HCT116 (cell line): ENCODE data around the gene C1orf21. TPM values are rescaled to one million over a fixed set of nuclear protein-coding genes. Genes with fewer than 3 reads are reported as not detected.

ENCODE experiments used
- ATAC-seq: fragments of 200-7000 bp; cut with Tn5 transposase; 2 replicates; pipeline ENCODE4 v1.9.1; 2020; ENCODE audit warnings: mild to moderate bottlenecking, moderate library complexity
- BruUV-seq: library from RNA; stranded (reverse); fragments of 400-500 nt; replicated peaks from 2 replicates; lab custom pipeline; 2021; lab: Mats Ljungman, UMichigan
- CTCF ChIA-PET: fragments of 300-600 bp; sonication (Branson Sonifier 250); formaldehyde crosslinking; loops from one replicate; lab custom pipeline; 2021; ENCODE audit warnings: antibody characterized with exemption; lab: Charles Lee
- POLR2A ChIA-PET: fragments of 300-600, 350-600 bp; sonication (Branson Sonifier 250); formaldehyde crosslinking; loops from one replicate; lab custom pipeline; 2021; ENCODE audit warnings: antibody characterized with exemption; lab: Charles Lee
- RAD21 ChIA-PET, 2 experiments: fragments of 300-600 bp; sonication (Branson Sonifier 250); formaldehyde crosslinking; loops; one replicate each; lab custom pipeline; 2023; ENCODE audit warnings: low total read pairs in 2 of 2; ENCODE audit not compliant: uncharacterized antibody in 2 of 2, unreplicated experiment in 2 of 2, low non-redundant PET in 1 of 2; lab: Charles Lee
- DNase-seq: peaks from one replicate; pipeline ENCODE4 v3.0.0-alpha.2; 2010; ENCODE audit warnings: low read depth, low spot score
- H2AFZ ChIP-seq: fragments of 200-600 bp; shearing (Covaris generic), sonication (generic); 2 replicates; pipeline ENCODE4 v1.6.1; 2017; ENCODE audit warnings: low read depth, mixed run types, mixed read lengths, antibody characterized with exemption, low read length; ENCODE audit not compliant: poor library complexity, severe bottlenecking
- H3K27ac ChIP-seq: 2 replicates; pipeline ENCODE4 v1.5.1; 2012; ENCODE audit warnings: low read depth, low read length
- H3K27me3 ChIP-seq: fragments of 200-600 bp; sonication (generic); 2 replicates; pipeline ENCODE4 v1.6.1; 2016; ENCODE audit warnings: mixed run types, low read length, mixed read lengths; ENCODE audit not compliant: insufficient read depth
- H3K36me3 ChIP-seq, 2 experiments: fragments of 200-500 bp in 1 of 2; fragments of 200-600 bp in 1 of 2; sonication (Bioruptor generic) in 1 of 2; sonication (generic) in 1 of 2; 2 replicates each; pipeline versions ENCODE4 v1.5.1 to v1.6.1; 2014 to 2016; ENCODE audit warnings: low read length in 2 of 2, inconsistent platforms in 1 of 2, mixed read lengths in 1 of 2, mixed run types in 1 of 2; ENCODE audit not compliant: insufficient read depth in 2 of 2, control insufficient read depth in 1 of 2
- H3K4me1 ChIP-seq, 2 experiments: fragments of 200-600 bp in 1 of 2; sonication (generic) in 1 of 2; 2 replicates each; pipeline versions ENCODE4 v1.5.1 to v1.6.1; 2012 to 2017; ENCODE audit warnings: low read length in 2 of 2, inconsistent platforms in 1 of 2, mild to moderate bottlenecking in 1 of 2, mixed read lengths in 1 of 2, mixed run types in 1 of 2, moderate library complexity in 1 of 2; ENCODE audit not compliant: insufficient read depth in 2 of 2, control insufficient read depth in 1 of 2
- H3K4me2 ChIP-seq: fragments of 200-600 bp; sonication (generic); 2 replicates; pipeline ENCODE4 v1.6.1; 2017; ENCODE audit warnings: mixed run types, low read length, mixed read lengths
- H3K4me3 ChIP-seq, 2 experiments: fragments of 200-600 bp in 1 of 2; sonication (generic) in 1 of 2; replicated peaks in 1 of 2; 2 replicates each; pipeline ENCODE4 v1.5.1; 2011 to 2016; ENCODE audit warnings: low read length in 2 of 2, control low read depth in 1 of 2, low read depth in 1 of 2, mild to moderate bottlenecking in 1 of 2, mixed read lengths in 1 of 2, mixed run types in 1 of 2
- H3K79me2 ChIP-seq: fragments of 200-600 bp; sonication (generic); 2 replicates; pipeline ENCODE4 v1.6.1; 2017; ENCODE audit warnings: mild to moderate bottlenecking, mixed run types, low read length, moderate library complexity, mixed read lengths; ENCODE audit not compliant: insufficient read depth
- H3K9ac ChIP-seq: fragments of 200-600 bp; sonication (generic); 2 replicates; pipeline ENCODE4 v1.6.1; 2016; ENCODE audit warnings: low read length, mixed read lengths
- H3K9me2 ChIP-seq: fragments of 200-600 bp; sonication (generic), shearing (Covaris generic); 2 replicates; pipeline ENCODE4 v1.6.1; 2017; ENCODE audit warnings: mixed run types, mild to moderate bottlenecking, moderate library complexity; ENCODE audit not compliant: insufficient read depth
- H3K9me3 ChIP-seq, 2 experiments: fragments of 200-500 bp in 1 of 2; fragments of 200-600 bp in 1 of 2; sonication (Bioruptor generic) in 1 of 2; sonication (generic) in 1 of 2; 2 replicates each; pipeline ENCODE4 v1.6.1; 2014 to 2017; ENCODE audit warnings: low read length in 2 of 2, mixed read lengths in 2 of 2, inconsistent platforms in 1 of 2, low read depth in 1 of 2, mild to moderate bottlenecking in 1 of 2, mixed run types in 1 of 2, moderate library complexity in 1 of 2; ENCODE audit not compliant: control insufficient read depth in 1 of 2, insufficient read depth in 1 of 2
- H4K20me1 ChIP-seq: fragments of 200-600 bp; sonication (generic), shearing (Covaris generic); 2 replicates; pipeline ENCODE4 v1.6.1; 2017; ENCODE audit warnings: mixed run types, mild to moderate bottlenecking, moderate library complexity; ENCODE audit not compliant: insufficient read depth
- ATF3 ChIP-seq: IDR thresholded peaks from 2 replicates; pipeline ENCODE4 v1.6.1; 2012
- CBX3 ChIP-seq: IDR thresholded peaks from 2 replicates; pipeline ENCODE4 v1.6.1; 2012; ENCODE audit warnings: low read depth
- CEBPB ChIP-seq: IDR thresholded peaks from 2 replicates; pipeline ENCODE4 v1.6.1; 2012; ENCODE audit warnings: low read depth
- CTCF ChIP-seq, 3 experiments: fragments of 200-600 bp in 1 of 3; sonication (generic) in 1 of 3; IDR thresholded peaks in 2 of 3; conservative IDR thresholded peaks in 1 of 3; 2 replicates each; pipeline ENCODE4 v1.5.1; 2012 to 2017; ENCODE audit warnings: low read depth in 2 of 3, low read length in 2 of 3, antibody characterized with exemption in 1 of 3, borderline replicate concordance in 1 of 3, control low read depth in 1 of 3, mild to moderate bottlenecking in 1 of 3, mixed read lengths in 1 of 3, mixed run types in 1 of 3, moderate library complexity in 1 of 3; ENCODE audit not compliant: insufficient read depth in 1 of 3
- ELF1 ChIP-seq: IDR thresholded peaks from 2 replicates; pipeline ENCODE4 v1.6.1; 2012; ENCODE audit warnings: low read depth, borderline replicate concordance
- EZH2 ChIP-seq: fragments of 200-600 bp; sonication (generic); IDR thresholded peaks from 2 replicates; pipeline ENCODE4 v1.6.1; 2017; ENCODE audit warnings: antibody characterized with exemption, mixed run types
- EZH2phosphoT487 ChIP-seq: fragments of 200-600 bp; IDR thresholded peaks from 2 replicates; pipeline ENCODE4 v1.6.1; 2018; ENCODE audit warnings: antibody characterized with exemption, borderline replicate concordance
- FOSL1 ChIP-seq: IDR thresholded peaks from 2 replicates; pipeline ENCODE4 v1.6.1; 2012; ENCODE audit warnings: low read depth
- JUND ChIP-seq: IDR thresholded peaks from 2 replicates; pipeline ENCODE4 v1.6.1; 2012
- POLR2AphosphoS5 ChIP-seq: IDR thresholded peaks from 2 replicates; pipeline ENCODE4 v1.6.1; 2011; ENCODE audit warnings: mild to moderate bottlenecking, low read depth, low read length, moderate library complexity
- RAD21 ChIP-seq: IDR thresholded peaks from 2 replicates; pipeline ENCODE4 v1.6.1; 2012; ENCODE audit warnings: low read depth, mild to moderate bottlenecking
- SIN3A ChIP-seq: IDR thresholded peaks from 2 replicates; pipeline ENCODE4 v1.6.1; 2012; ENCODE audit warnings: low read depth
- TCF7L2 ChIP-seq: IDR thresholded peaks from 2 replicates; pipeline ENCODE4 v1.7.0; 2011; ENCODE audit warnings: borderline replicate concordance, inconsistent platforms; ENCODE audit not compliant: insufficient read depth, insufficient read length; ENCODE audit errors: extremely low read depth
- ZBTB33 ChIP-seq: IDR thresholded peaks from 2 replicates; pipeline ENCODE4 v1.6.1; 2011; ENCODE audit warnings: mild to moderate bottlenecking, low read length, moderate library complexity; ENCODE audit not compliant: insufficient replicate concordance; ENCODE audit errors: extremely low read depth
- ZFX ChIP-seq: fragments of 450-650 bp; IDR thresholded peaks from 2 replicates; pipeline ENCODE4 v1.6.1; 2017
- intact Hi-C: fragments of 100-400 bp; cut with micrococcal nuclease; formaldehyde crosslinking; loops from 2 replicates; pipeline ENCODE4 v1.10.0; 2022
- total RNA-seq: library from RNA; stranded (reverse); gene quantifications from one replicate; pipeline ENCODE4 v1.2.1, GENCODE V29; 2021; ENCODE audit not compliant: unreplicated experiment

The C1orf21 gene
- total RNA-seq, 1 experiment from 2014 or later = 8.9 TPM

GRCh38 chr1:184419350-184420161 is 32.7 kb downstream of the C1orf21 start:
- POLR2A ChIA-PET = no interaction called here
- TF ChIP-seq CBX3 = no peak
- TF ChIP-seq EZH2 = no peak
- no peak for TF ChIP-seq RAD21
- no peak for TF ChIP-seq CEBPB
- TF ChIP-seq CTCF (IDR thresholded peaks at IDR 0.05 in 2 of 3, conservative IDR thresholded peaks at IDR 0.05 in 1 of 3; ENCODE audit: borderline replicate concordance in 1 of 3, insufficient read depth in 1 of 3, low read depth in 2 of 3, low read length in 2 of 3) = no peak
- no peak for TF ChIP-seq ATF3
- TF ChIP-seq ZFX = no peak
- TF ChIP-seq SIN3A = no peak
- no peak for TF ChIP-seq ZBTB33
- TF ChIP-seq JUND = no peak
- no peak for TF ChIP-seq FOSL1
- no peak for TF ChIP-seq ELF1
- TF ChIP-seq POLR2AphosphoS5 = no peak
- no peak for TF ChIP-seq TCF7L2
- TF ChIP-seq EZH2phosphoT487 = no peak

More at GRCh38 chr1:184419350-184420161, 32.7 kb downstream of the C1orf21 start:
- H3K4me2 ChIP-seq = no peak overlapping the region
- no peaks in the 10 kb centered on the region for H3K4me1 ChIP-seq
- CTCF ChIA-PET = no interaction called here
- DNase-seq (no peak), ATAC-seq (no peak)
- no peaks in the 10 kb centered on the region for H3K79me2 ChIP-seq
- RAD21 ChIA-PET = no interaction called here
- H2AFZ ChIP-seq = no peak overlapping the region
- H3K9me3 ChIP-seq = no peaks in the 10 kb centered on the region
- H3K9me2 ChIP-seq = no peaks in the 10 kb centered on the region
- H3K4me3 ChIP-seq = no peak overlapping the region
- BruUV-seq = no TSS peak
- no peak overlapping the region for H3K9ac ChIP-seq
- no peaks in the 10 kb centered on the region for H3K27me3 ChIP-seq
- H3K36me3 ChIP-seq = no peaks in the 10 kb centered on the region
- intact Hi-C loops = loop anchor here (1.0 kb wide), 1 partner anchor 13 kb away; no protein-coding TSS in a partner anchor
- no peaks in the 10 kb centered on the region for H4K20me1 ChIP-seq
- no peak overlapping the region for H3K27ac ChIP-seq
